ENCODE results near the gene METTL17. TPM values are rescaled to one million over a fixed set of nuclear protein-coding genes. Genes with fewer than 3 reads are reported as not detected.

METTL17 gene
- total RNA-seq, 2 donors from 2014 or later = 65.1 to 80.2 TPM

GRCh38 chr14:20988717-20989470, 886 bp upstream of the METTL17 start:
- peak overlapping the region; percentile 21 for H3K4me3 ChIP-seq (ENCODE audit: low read length)
- WGBS, 2 experiments (ENCODE audit: insufficient coverage in 1 of 2, insufficient read length in 1 of 2) = 94 to 95% methylated on average over 8 to 14 of the region's 15 CpGs
- H3K27me3 ChIP-seq (ENCODE audit: control insufficient read depth, insufficient read depth, low read length, poor library complexity, severe bottlenecking) = peaks cover 5% of the 10 kb centered on the region
- H3K4me3 Mint-ChIP-seq = peak overlapping the region; percentile 87
- H3K36me3 ChIP-seq (ENCODE audit: control insufficient read depth, insufficient read depth, low read length) = peaks cover 26% of the 10 kb centered on the region
- no peak for TF ChIP-seq CTCF (conservative IDR thresholded peaks at IDR 0.05)
- H3K36me3 Mint-ChIP-seq (ENCODE audit: low read depth) = peaks cover 18% of the 10 kb centered on the region
- H3K27me3 Mint-ChIP-seq (ENCODE audit: insufficient read depth) = peaks cover 8% of the 10 kb centered on the region
- no peak overlapping the region for H3K27ac Mint-ChIP-seq
- H3K9ac ChIP-seq (ENCODE audit: extremely low read depth, low read length, poor library complexity, severe bottlenecking) = no peak overlapping the region
- H3K4me1 Mint-ChIP-seq = peaks cover 4% of the 10 kb centered on the region
- H3K9me3 ChIP-seq (ENCODE audit: control insufficient read depth, low read length) = no peaks in the 10 kb centered on the region
- peak; percentile 39 for DNase-seq
- no peaks in the 10 kb centered on the region for H3K4me1 ChIP-seq (ENCODE audit: control insufficient read depth, insufficient read depth, low read length)
- no peak overlapping the region for H3K27ac ChIP-seq (ENCODE audit: low read depth, low read length)
- no peaks in the 10 kb centered on the region for H3K9me3 Mint-ChIP-seq

GRCh38 chr14:20989471-20989786, 351 bp upstream of the METTL17 start:
- no peak overlapping the region for H3K9ac ChIP-seq (ENCODE audit: extremely low read depth, low read length, poor library complexity, severe bottlenecking)
- H3K4me3 ChIP-seq (ENCODE audit: low read length) = peak overlapping the region; percentile 21
- H3K9me3 Mint-ChIP-seq = no peaks in the 10 kb centered on the region
- 4% methylated on average over 8 of the region's 11 CpGs; no CpG with 5 or more reads in 1 of the 2 experiments for WGBS, 2 experiments (ENCODE audit: insufficient coverage in 1 of 2, insufficient read length in 1 of 2)
- H3K27me3 ChIP-seq (ENCODE audit: control insufficient read depth, insufficient read depth, low read length, poor library complexity, severe bottlenecking) = peaks cover 5% of the 10 kb centered on the region
- peak overlapping the region; percentile 87 for H3K4me3 Mint-ChIP-seq
- no peak for TF ChIP-seq CTCF (conservative IDR thresholded peaks at IDR 0.05)
- peaks cover 4% of the 10 kb centered on the region for H3K4me1 Mint-ChIP-seq
- no peak for DNase-seq
- no peaks in the 10 kb centered on the region for H3K9me3 ChIP-seq (ENCODE audit: control insufficient read depth, low read length)
- H3K27ac ChIP-seq (ENCODE audit: low read depth, low read length) = no peak overlapping the region
- peak overlapping the region; percentile 12 for H3K27ac Mint-ChIP-seq
- peaks cover 23% of the 10 kb centered on the region for H3K36me3 Mint-ChIP-seq (ENCODE audit: low read depth)
- H3K27me3 Mint-ChIP-seq (ENCODE audit: insufficient read depth) = peaks cover 8% of the 10 kb centered on the region
- H3K4me1 ChIP-seq (ENCODE audit: control insufficient read depth, insufficient read depth, low read length) = no peaks in the 10 kb centered on the region
- peaks cover 32% of the 10 kb centered on the region for H3K36me3 ChIP-seq (ENCODE audit: control insufficient read depth, insufficient read depth, low read length)

- peak; percentile 35 for DNase-seq
- Histone ChIP-seq H3K27me3 (ENCODE audit: control insufficient read depth, insufficient read depth, low read length, poor library complexity, severe bottlenecking) (no peaks in the 10 kb centered on the region), H3K36me3 (ENCODE audit: control insufficient read depth, insufficient read depth, low read length) (peaks cover 59% of the 10 kb centered on the region), H3K4me3 (ENCODE audit: low read length) (no peak overlapping the region), H3K9me3 (ENCODE audit: control insufficient read depth, low read length) (no peaks in the 10 kb centered on the region), H3K27ac (ENCODE audit: low read depth, low read length) (no peak overlapping the region), H3K9ac (ENCODE audit: extremely low read depth, low read length, poor library complexity, severe bottlenecking) (no peak overlapping the region), H3K4me1 (ENCODE audit: control insufficient read depth, insufficient read depth, low read length) (peaks cover 4% of the 10 kb centered on the region)
- peaks cover 44% of the 10 kb centered on the region for H3K36me3 Mint-ChIP-seq (ENCODE audit: low read depth)
- no peak overlapping the region for H3K4me3 Mint-ChIP-seq
- 96 to 97% methylated on average over 10 to 14 of the region's 14 CpGs for WGBS, 2 experiments (ENCODE audit: insufficient coverage in 1 of 2, insufficient read length in 1 of 2)
- no peaks in the 10 kb centered on the region for H3K9me3 Mint-ChIP-seq
- no peaks in the 10 kb centered on the region for H3K27me3 Mint-ChIP-seq (ENCODE audit: insufficient read depth)
- TF ChIP-seq CTCF (conservative IDR thresholded peaks at IDR 0.05) = no peak
- H3K4me1 Mint-ChIP-seq = peaks cover 16% of the 10 kb centered on the region
- no peak overlapping the region for H3K27ac Mint-ChIP-seq
These were observed 6.7 kb downstream of the METTL17 start for GRCh38 chr14:20996521-20996920.
